Mesenchymal stem cell (in vitro differentiated cells and primary cell): ENCODE data around the gene NTRK2.

ENCODE experiments used
- DNase-seq: peaks from one replicate; pipeline ENCODE4 v3.0.0-alpha.2; 2013
- H2AFZ ChIP-seq: one replicate; pipeline ENCODE4 v1.6.1; 2013; ENCODE audit warnings: low read depth, mild to moderate bottlenecking, control low read depth, inconsistent platforms, low read length, moderate library complexity
- H2AK5ac ChIP-seq: 2 replicates; pipeline ENCODE4 v1.6.1; 2013; ENCODE audit warnings: low read length, moderate library complexity, mild to moderate bottlenecking, inconsistent platforms; ENCODE audit not compliant: severe bottlenecking
- H2BK120ac ChIP-seq: one replicate; pipeline ENCODE4 v1.6.1; 2013; ENCODE audit warnings: low read depth, mild to moderate bottlenecking, inconsistent platforms, low read length, moderate library complexity
- H2BK12ac ChIP-seq, 2 experiments: one replicate each; pipeline ENCODE4 v1.6.1; 2013; ENCODE audit warnings: inconsistent platforms in 2 of 2, low read length in 2 of 2, mild to moderate bottlenecking in 2 of 2, moderate library complexity in 2 of 2, control low read depth in 1 of 2
- H2BK15ac ChIP-seq: one replicate; pipeline ENCODE4 v1.6.1; 2013; ENCODE audit warnings: mild to moderate bottlenecking, low read depth, inconsistent platforms; ENCODE audit not compliant: poor library complexity, severe bottlenecking
- H2BK5ac ChIP-seq: 2 replicates; pipeline ENCODE4 v1.6.1; 2013; ENCODE audit warnings: low read depth, mild to moderate bottlenecking, low read length, control low read depth, inconsistent platforms; ENCODE audit not compliant: poor library complexity, severe bottlenecking
- H3K14ac ChIP-seq, 2 experiments: one replicate each; pipeline ENCODE4 v1.6.1; 2013; ENCODE audit warnings: inconsistent platforms in 2 of 2, low read length in 2 of 2, control low read depth in 1 of 2, mild to moderate bottlenecking in 1 of 2, moderate library complexity in 1 of 2
- H3K18ac ChIP-seq, 2 experiments: one replicate each; pipeline ENCODE4 v1.6.1; 2013; ENCODE audit warnings: inconsistent platforms in 2 of 2, low read length in 2 of 2, control low read depth in 1 of 2, low read depth in 1 of 2, mild to moderate bottlenecking in 1 of 2
- H3K23ac ChIP-seq, 2 experiments: one replicate each; pipeline ENCODE4 v1.6.1; 2013; ENCODE audit warnings: inconsistent platforms in 2 of 2, low read length in 2 of 2, mild to moderate bottlenecking in 2 of 2, moderate library complexity in 2 of 2, control low read depth in 1 of 2
- H3K27ac ChIP-seq: 2 replicates; pipeline ENCODE4 v1.5.1; 2013; ENCODE audit warnings: mild to moderate bottlenecking, moderate library complexity, low read length, control low read depth, inconsistent platforms; ENCODE audit not compliant: poor library complexity, severe bottlenecking
- H3K27me3 ChIP-seq, 2 experiments: 2 replicates each; pipeline versions ENCODE4 v1.6.1 to v1.7.0; 2013; ENCODE audit warnings: low read length in 2 of 2, mild to moderate bottlenecking in 2 of 2, moderate library complexity in 2 of 2, control low read depth in 1 of 2, inconsistent platforms in 1 of 2; ENCODE audit not compliant: control insufficient read depth in 1 of 2, insufficient read depth in 1 of 2
- H3K36me3 ChIP-seq, 2 experiments: 2 replicates each; pipeline versions ENCODE4 v1.6.1 to v1.7.0; 2013; ENCODE audit warnings: low read length in 2 of 2, control low read depth in 1 of 2, inconsistent platforms in 1 of 2, low read depth in 1 of 2, mild to moderate bottlenecking in 1 of 2; ENCODE audit not compliant: insufficient read depth in 2 of 2, control insufficient read depth in 1 of 2
- H3K4ac ChIP-seq, 2 experiments: one replicate each; pipeline ENCODE4 v1.6.1; 2013; ENCODE audit warnings: inconsistent platforms in 2 of 2, low read length in 2 of 2, mild to moderate bottlenecking in 2 of 2, moderate library complexity in 2 of 2, control low read depth in 1 of 2, low read depth in 1 of 2
- H3K4me1 ChIP-seq: 2 replicates; pipeline ENCODE4 v1.6.1; 2013; ENCODE audit warnings: low read depth, low read length, control low read depth; ENCODE audit not compliant: control insufficient read depth, insufficient read depth
- H3K4me2 ChIP-seq: 2 replicates; pipeline ENCODE4 v1.6.1; 2013; ENCODE audit warnings: low read length, mild to moderate bottlenecking, inconsistent platforms; ENCODE audit not compliant: poor library complexity, severe bottlenecking
- H3K4me3 ChIP-seq, 2 experiments: 2 replicates each; pipeline versions ENCODE4 v1.5.1 to v1.7.0; 2013; ENCODE audit warnings: low read length in 2 of 2, mild to moderate bottlenecking in 2 of 2, control low read depth in 1 of 2, low read depth in 1 of 2; ENCODE audit not compliant: insufficient read depth in 1 of 2
- H3K79me1 ChIP-seq: replicated peaks from 2 replicates; pipeline ENCODE4 v1.6.1; 2013; ENCODE audit warnings: mild to moderate bottlenecking, control low read depth, low read length, inconsistent platforms; ENCODE audit not compliant: poor library complexity, severe bottlenecking
- H3K9ac ChIP-seq: 2 replicates; pipeline ENCODE4 v1.7.0; 2013; ENCODE audit warnings: mild to moderate bottlenecking, low read length, moderate library complexity
- H3K9me3 ChIP-seq: 2 replicates; pipeline ENCODE4 v1.7.0; 2013; ENCODE audit warnings: mild to moderate bottlenecking, low read length; ENCODE audit not compliant: control insufficient read depth
- H4K8ac ChIP-seq: one replicate; pipeline ENCODE4 v1.6.1; 2013; ENCODE audit warnings: inconsistent platforms, mild to moderate bottlenecking, low read length, moderate library complexity
- H4K91ac ChIP-seq: one replicate; pipeline ENCODE4 v1.6.1; 2013; ENCODE audit warnings: mild to moderate bottlenecking, low read length, inconsistent platforms
- WGBS: methylation state at CpG from one replicate; pipeline ENCODE4 v1.1.7; 2013; ENCODE audit warnings: mixed read lengths; 5-methylcytosine and 5-hydroxymethylcytosine counted together

Gene NTRK2

DNA sequence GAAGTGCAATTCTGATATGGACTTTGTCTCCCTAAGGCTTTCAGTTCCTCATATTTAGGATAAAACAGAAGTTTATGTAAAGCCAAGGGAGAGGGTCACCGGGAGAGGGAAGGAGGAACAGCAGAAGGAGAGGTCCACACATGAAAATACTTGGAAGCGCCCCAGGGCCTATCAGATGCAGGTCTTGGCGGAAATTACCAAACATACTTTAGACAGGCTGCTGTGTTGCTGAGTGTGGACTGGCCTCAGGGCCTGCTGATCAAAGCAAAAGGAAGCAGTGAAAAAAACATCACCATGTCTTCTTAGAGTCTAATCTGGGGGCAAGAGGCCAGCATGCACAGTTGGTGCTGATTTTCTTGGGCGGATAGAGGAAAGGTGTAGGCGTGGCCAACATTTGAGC is 14.1 kb upstream of the NTRK2 start:
- no peak overlapping the region for H4K91ac ChIP-seq
- H3K14ac ChIP-seq, result no peak overlapping the region
- no peak overlapping the region for H3K9ac ChIP-seq
- no peak overlapping the region for H4K8ac ChIP-seq
- no peak overlapping the region for H3K4me2 ChIP-seq
- H3K27me3 ChIP-seq, result no peaks in the 10 kb centered on the region
- H3K4me3 ChIP-seq, result no peak overlapping the region
- H3K79me1 ChIP-seq, result no peaks in the 10 kb centered on the region
- no peaks in the 10 kb centered on the region for H3K9me3 ChIP-seq
- H2BK15ac ChIP-seq, result no peak overlapping the region
- no peak overlapping the region for H3K4ac ChIP-seq
- no peak overlapping the region for H2AFZ ChIP-seq
- H3K36me3 ChIP-seq, result no peaks in the 10 kb centered on the region
- 83% methylated on average over 5 of the region's 5 CpGs for WGBS
- DNase-seq, result no peak
- no peak overlapping the region for H2AK5ac ChIP-seq
- H3K18ac ChIP-seq, result no peak overlapping the region
- no peak overlapping the region for H3K27ac ChIP-seq
- H2BK120ac ChIP-seq, result no peak overlapping the region
- no peak overlapping the region for H3K23ac ChIP-seq
- H2BK5ac ChIP-seq, result no peak overlapping the region
- no peak overlapping the region for H2BK12ac ChIP-seq
- H3K4me1 ChIP-seq, result no peaks in the 10 kb centered on the region

DNA sequence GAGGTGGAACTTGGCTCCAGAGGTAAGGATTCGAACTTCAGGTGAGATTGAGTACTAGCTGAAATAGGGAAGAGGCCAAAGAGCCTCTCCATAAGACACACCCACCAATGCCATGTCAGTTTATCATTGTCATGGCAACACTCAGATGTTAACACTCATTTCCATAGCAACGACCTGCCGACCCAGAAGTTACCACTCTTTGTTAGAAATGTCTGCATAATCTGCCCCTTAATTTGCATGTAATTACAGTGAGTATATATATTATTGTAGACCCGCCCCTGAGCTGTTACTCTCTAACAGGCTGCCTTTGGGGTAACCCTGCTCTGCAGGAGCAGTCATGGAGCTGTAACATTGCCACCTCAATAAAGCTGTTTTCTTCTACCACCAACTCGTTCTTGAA is 10.2 kb upstream of the NTRK2 start:
- H3K9me3 ChIP-seq, result no peaks in the 10 kb centered on the region
- H2BK5ac ChIP-seq, result no peak overlapping the region
- H4K8ac ChIP-seq, result no peak overlapping the region
- H2BK15ac ChIP-seq, result no peak overlapping the region
- no peak overlapping the region for H2BK12ac ChIP-seq
- no peak overlapping the region for H3K4me2 ChIP-seq
- H2AFZ ChIP-seq, result no peak overlapping the region
- H3K4me1 ChIP-seq, result no peaks in the 10 kb centered on the region
- no peak overlapping the region for H3K4ac ChIP-seq
- H3K79me1 ChIP-seq, result no peaks in the 10 kb centered on the region
- no peak overlapping the region for H3K4me3 ChIP-seq
- no peak overlapping the region for H3K9ac ChIP-seq
- 53% methylated on average over 5 of the region's 5 CpGs for WGBS
- no peak overlapping the region for H2BK120ac ChIP-seq
- H4K91ac ChIP-seq, result no peak overlapping the region
- H3K23ac ChIP-seq, result no peak overlapping the region
- H3K27me3 ChIP-seq, result no peaks in the 10 kb centered on the region
- no peak overlapping the region for H3K14ac ChIP-seq
- no peak overlapping the region for H2AK5ac ChIP-seq
- H3K36me3 ChIP-seq, result no peaks in the 10 kb centered on the region
- DNase-seq, result no peak
- no peak overlapping the region for H3K18ac ChIP-seq
- H3K27ac ChIP-seq, result no peak overlapping the region

DNA sequence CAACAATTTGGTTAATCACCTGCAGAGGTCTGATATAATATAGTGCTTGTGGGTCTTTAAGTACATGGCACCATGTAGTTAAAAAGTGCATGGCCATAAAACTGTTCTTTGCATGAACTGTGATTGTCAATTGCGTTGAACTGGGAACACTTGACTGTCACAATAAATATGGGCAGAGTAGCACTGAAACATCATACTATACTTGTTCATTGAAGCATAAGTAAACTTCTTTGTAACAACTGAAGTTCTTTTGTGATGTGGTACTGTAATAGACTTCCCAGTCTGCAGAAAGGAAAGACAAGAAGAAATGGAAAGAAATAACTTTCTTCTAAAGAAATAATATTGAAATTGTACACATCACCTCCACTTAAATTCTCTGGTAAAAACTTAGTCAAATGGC is 9.8 kb upstream of the NTRK2 start:
- no peak overlapping the region for H3K14ac ChIP-seq
- no peaks in the 10 kb centered on the region for H3K79me1 ChIP-seq
- H3K4me3 ChIP-seq, result no peak overlapping the region
- H4K91ac ChIP-seq, result no peak overlapping the region
- H2BK5ac ChIP-seq, result no peak overlapping the region
- H2AFZ ChIP-seq, result no peak overlapping the region
- H2BK12ac ChIP-seq, result no peak overlapping the region
- no peaks in the 10 kb centered on the region for H3K9me3 ChIP-seq
- no peak overlapping the region for H3K18ac ChIP-seq
- no peak overlapping the region for H4K8ac ChIP-seq
- WGBS, result no CpG with 5 or more reads among the region's 1 CpG
- H3K27me3 ChIP-seq, result no peaks in the 10 kb centered on the region
- no peak overlapping the region for H2BK15ac ChIP-seq
- no peak overlapping the region for H3K4ac ChIP-seq
- H2AK5ac ChIP-seq, result no peak overlapping the region
- no peak overlapping the region for H3K9ac ChIP-seq
- no peak overlapping the region for H3K4me2 ChIP-seq
- H3K36me3 ChIP-seq, result no peaks in the 10 kb centered on the region
- H3K4me1 ChIP-seq, result no peaks in the 10 kb centered on the region
- H2BK120ac ChIP-seq, result no peak overlapping the region
- no peak overlapping the region for H3K27ac ChIP-seq
- H3K23ac ChIP-seq, result no peak overlapping the region
- DNase-seq, result no peak

DNA sequence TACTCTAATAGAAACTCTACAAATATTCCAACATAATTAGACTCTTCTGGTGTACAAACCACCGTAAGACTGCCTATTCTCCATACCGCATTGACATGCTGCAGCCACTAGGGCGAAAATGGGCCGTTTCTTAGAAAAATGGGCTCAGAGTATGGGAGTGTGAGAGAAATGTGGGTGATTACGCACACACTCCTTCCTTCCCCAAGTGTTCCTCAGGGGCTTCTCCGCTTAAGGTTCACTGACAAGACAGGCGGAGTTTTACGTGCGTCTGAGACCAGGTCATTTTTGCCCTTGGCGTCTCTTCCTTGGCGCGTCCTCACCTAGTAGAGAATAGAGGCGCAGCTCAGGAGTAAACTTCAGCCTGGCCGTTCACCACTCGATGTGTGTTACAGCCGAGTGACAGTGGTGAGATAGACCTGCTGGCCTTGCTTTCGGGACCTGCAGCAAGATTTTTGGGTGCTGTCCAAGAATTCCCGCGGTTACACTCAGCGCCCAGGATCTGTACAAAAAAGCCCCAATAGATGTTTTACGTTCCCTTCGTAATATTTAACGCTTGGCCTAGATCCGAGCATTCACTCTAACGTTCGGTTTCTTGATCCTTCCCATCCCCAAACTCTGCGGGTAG is 1.8 kb upstream of the NTRK2 start:
- H2AK5ac ChIP-seq, result no peak overlapping the region
- H4K91ac ChIP-seq, result no peak overlapping the region
- no peak overlapping the region for H4K8ac ChIP-seq
- no peaks in the 10 kb centered on the region for H3K79me1 ChIP-seq
- no peaks in the 10 kb centered on the region for H3K36me3 ChIP-seq
- WGBS, result 11% methylated on average over 23 of the region's 27 CpGs
- H2AFZ ChIP-seq, result no peak overlapping the region
- no peak overlapping the region for H3K27ac ChIP-seq
- peak; percentile 40 for DNase-seq
- no peak overlapping the region for H2BK12ac ChIP-seq
- H3K18ac ChIP-seq, result no peak overlapping the region
- no peak overlapping the region for H2BK15ac ChIP-seq
- peak overlapping the region in 1 of 2 experiments; percentile 81 for H3K4me3 ChIP-seq
- H3K9me3 ChIP-seq, result no peaks in the 10 kb centered on the region
- H3K4me2 ChIP-seq, result peak overlapping the region; percentile 78
- no peak overlapping the region for H3K23ac ChIP-seq
- no peak overlapping the region for H2BK120ac ChIP-seq
- no peak overlapping the region for H3K14ac ChIP-seq
- peak overlapping the region; percentile 56 for H3K9ac ChIP-seq
- no peak overlapping the region for H3K4ac ChIP-seq
- H3K27me3 ChIP-seq, result peaks cover 36 to 50% of the 10 kb centered on the region in 2 experiments
- peaks cover 26% of the 10 kb centered on the region for H3K4me1 ChIP-seq
- H2BK5ac ChIP-seq, result no peak overlapping the region
